ENCODE results near the gene HSD17B11. TPM values are rescaled to one million over a fixed set of nuclear protein-coding genes. Genes with fewer than 3 reads are reported as not detected.

Gene HSD17B11
- total and polyA plus RNA-seq, 8 donors = 20.0 to 53.5 (median 34.8) TPM

GRCh38 chr4:87313756-87314155, 77.2 kb downstream of the HSD17B11 start:
- ATAC-seq = peak; percentile 67 to 82 (median 81)
- no peak for FAIRE-seq
- no peaks in the 10 kb centered on the region for H3K36me3 ChIP-seq
- intact Hi-C loops (cut with DNase I) = no loop called here
- H3K27me3 ChIP-seq = no peaks in the 10 kb centered on the region
- DNase-seq = peak in 4 of 6 donors; percentile 26 to 56 (median 43)
- H3K9me3 ChIP-seq = no peaks in the 10 kb centered on the region
- H3K27ac ChIP-seq = peak overlapping the region; percentile 34 to 86 (median 52)
- H3K4me1 ChIP-seq = peaks cover 0 to 16% (median 3%) of the 10 kb centered on the region in 3 donors
- WGBS, 2 donors = 33 to 41% methylated on average over 3 of the region's 3 CpGs
- TF ChIP-seq, protein P1, sequence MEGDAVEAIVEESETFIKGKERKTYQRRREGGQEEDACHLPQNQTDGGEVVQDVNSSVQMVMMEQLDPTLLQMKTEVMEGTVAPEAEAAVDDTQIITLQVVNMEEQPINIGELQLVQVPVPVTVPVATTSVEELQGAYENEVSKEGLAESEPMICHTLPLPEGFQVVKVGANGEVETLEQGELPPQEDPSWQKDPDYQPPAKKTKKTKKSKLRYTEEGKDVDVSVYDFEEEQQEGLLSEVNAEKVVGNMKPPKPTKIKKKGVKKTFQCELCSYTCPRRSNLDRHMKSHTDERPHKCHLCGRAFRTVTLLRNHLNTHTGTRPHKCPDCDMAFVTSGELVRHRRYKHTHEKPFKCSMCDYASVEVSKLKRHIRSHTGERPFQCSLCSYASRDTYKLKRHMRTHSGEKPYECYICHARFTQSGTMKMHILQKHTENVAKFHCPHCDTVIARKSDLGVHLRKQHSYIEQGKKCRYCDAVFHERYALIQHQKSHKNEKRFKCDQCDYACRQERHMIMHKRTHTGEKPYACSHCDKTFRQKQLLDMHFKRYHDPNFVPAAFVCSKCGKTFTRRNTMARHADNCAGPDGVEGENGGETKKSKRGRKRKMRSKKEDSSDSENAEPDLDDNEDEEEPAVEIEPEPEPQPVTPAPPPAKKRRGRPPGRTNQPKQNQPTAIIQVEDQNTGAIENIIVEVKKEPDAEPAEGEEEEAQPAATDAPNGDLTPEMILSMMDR (IDR thresholded peaks at IDR 0.05) = no peak
- no peak overlapping the region for H3K4me3 ChIP-seq

GRCh38 chr4:87311684-87312083, 79.3 kb downstream of the HSD17B11 start:
- FAIRE-seq = no peak

DNA sequence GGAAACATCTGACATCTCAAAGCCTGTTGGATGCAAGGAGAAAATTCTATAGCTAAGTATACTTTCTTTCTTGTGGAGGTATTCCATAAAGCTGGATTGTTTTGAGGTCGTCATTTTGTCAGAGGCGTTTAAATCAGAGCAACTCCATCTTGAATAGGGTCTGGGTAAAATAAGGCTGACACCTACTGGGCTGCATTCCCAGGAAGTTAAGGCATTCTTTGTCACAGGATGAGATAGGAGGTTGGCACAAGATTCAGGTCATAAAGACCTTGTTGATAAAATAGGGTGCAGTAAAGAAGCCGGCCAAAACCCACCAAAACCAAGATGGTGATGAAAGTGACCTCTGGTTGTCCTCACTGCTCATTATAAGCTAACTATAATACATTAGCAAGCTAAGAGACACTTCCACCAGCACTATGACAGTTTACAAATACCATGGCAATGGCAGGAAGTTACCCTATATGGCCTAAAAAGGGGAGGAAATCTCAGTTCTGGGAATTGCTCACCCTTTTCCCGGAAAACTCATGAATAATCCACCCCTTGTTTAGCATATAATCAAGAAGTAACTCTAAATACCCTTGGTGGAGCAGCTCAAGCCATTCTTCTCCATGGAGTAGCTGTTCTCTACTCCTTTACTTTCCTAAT, 80.2 kb downstream of the HSD17B11 start:
- DNase-seq = no peak
- WGBS, 2 donors = 42 to 44% methylated on average over 4 of the region's 4 CpGs
- no peak for FAIRE-seq
- ATAC-seq = no peak
- Histone ChIP-seq H3K9me3 (no peaks in the 10 kb centered on the region), H3K4me1 (peaks cover 0 to 10% (median 3%) of the 10 kb centered on the region in 3 donors), H3K27me3 (no peaks in the 10 kb centered on the region), H3K36me3 (no peaks in the 10 kb centered on the region), H3K27ac (no peak overlapping the region), H3K4me3 (no peak overlapping the region)
- intact Hi-C loops (cut with DNase I) = no loop called here
- TF ChIP-seq, protein P1 (IDR thresholded peaks at IDR 0.05) = no peak

More at GRCh38 chr4:87311684-87312083, 79.3 kb downstream of the HSD17B11 start:
- ATAC-seq (no peak), DNase-seq (no peak)
- no peaks in the 10 kb centered on the region for H3K9me3 ChIP-seq
- WGBS, 2 donors = 87 to 90% methylated on average over 3 of the region's 3 CpGs
- TF ChIP-seq, protein P1 (IDR thresholded peaks at IDR 0.05) = no peak
- H3K27ac ChIP-seq = no peak overlapping the region
- H3K4me3 ChIP-seq = no peak overlapping the region
- H3K36me3 ChIP-seq = no peaks in the 10 kb centered on the region
- no peaks in the 10 kb centered on the region for H3K27me3 ChIP-seq
- intact Hi-C loops (cut with DNase I) = no loop called here
- H3K4me1 ChIP-seq = peaks cover 0 to 10% (median 3%) of the 10 kb centered on the region in 3 donors

DNA sequence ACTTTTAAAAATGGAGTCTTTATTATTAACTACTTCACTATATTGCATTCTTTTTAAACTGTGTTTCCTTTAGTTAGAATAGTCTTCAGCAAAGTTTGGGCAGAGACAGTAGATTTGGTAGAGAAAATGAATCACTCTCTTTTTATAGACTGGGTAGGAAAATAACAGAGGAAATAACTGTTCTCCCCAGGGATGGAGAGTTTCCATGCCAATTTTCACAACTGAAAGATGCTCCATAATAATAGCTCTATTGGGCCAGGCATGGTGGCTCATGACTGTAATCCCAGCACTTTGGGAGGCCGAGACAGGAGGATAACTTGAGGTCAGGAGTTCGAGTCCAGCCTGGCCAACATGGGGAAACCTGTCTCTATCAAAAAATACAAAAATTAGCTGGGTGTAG, 81.4 kb downstream of the HSD17B11 start:
- WGBS, 2 donors = 93 to 94% methylated on average over 2 of the region's 2 CpGs

More for the DNA sequence above, 81.4 kb downstream of the HSD17B11 start:
- ATAC-seq = no peak
- Histone ChIP-seq H3K27ac (no peak overlapping the region), H3K4me1 (peaks cover 0 to 4% (median 3%) of the 10 kb centered on the region in 3 donors), H3K36me3 (no peaks in the 10 kb centered on the region), H3K27me3 (no peaks in the 10 kb centered on the region), H3K4me3 (no peak overlapping the region), H3K9me3 (no peaks in the 10 kb centered on the region)
- no peak for DNase-seq
- intact Hi-C loops (cut with DNase I) = no loop called here
- FAIRE-seq = no peak
- TF ChIP-seq, protein P1 (IDR thresholded peaks at IDR 0.05) = no peak
